LoVo (cell line): ENCODE data around the gene PELI1.
"Not testable (repeated sequence)": the region's sequence is repeated elsewhere in the genome, so short reads cannot be mapped to it uniquely, and the experiment has no call there.

Experiments used
- DNase-seq: peaks from one replicate; pipeline ENCODE4 v3.0.0-alpha.2; 2016; ENCODE audit warnings: low spot score

PELI1 gene

GRCh38 chr2:64122358-64122757 is 21.9 kb downstream of the PELI1 start:
- no peak for DNase-seq

GRCh38 chr2:64120928-64121327 is 23.3 kb downstream of the PELI1 start:
- DNase-seq, result no peak

- DNase-seq, result no peak
Observed at GRCh38 chr2:64120008-64120407, 24.2 kb downstream of the PELI1 start.

GRCh38 chr2:64119369-64119768 is 24.9 kb downstream of the PELI1 start:
- DNase-seq, result no peak

- peak; percentile 55 for DNase-seq
Observed at GRCh38 chr2:64115808-64116598, 28.2 kb downstream of the PELI1 start.

- no peak for DNase-seq
Observed at GRCh38 chr2:64114912-64115277, 29.3 kb downstream of the PELI1 start.

GRCh38 chr2:64114063-64114911 is 29.9 kb downstream of the PELI1 start:
- peak; percentile 78 for DNase-seq

GRCh38 chr2:64112016-64112415 is 32.2 kb downstream of the PELI1 start:
- DNase-seq, result no peak

- no peak for DNase-seq
Observed at GRCh38 chr2:64111426-64111825, 32.8 kb downstream of the PELI1 start.

- no peak for DNase-seq
Observed at GRCh38 chr2:64108666-64109241, 35.5 kb downstream of the PELI1 start.

GRCh38 chr2:64106481-64106880 is 37.7 kb downstream of the PELI1 start:
- DNase-seq, result no peak

GRCh38 chr2:64105670-64106461 is 38.4 kb downstream of the PELI1 start:
- DNase-seq, result peak; percentile 51

- DNase-seq, result peak; percentile 58
Observed at GRCh38 chr2:64104933-64105332, 39.3 kb downstream of the PELI1 start.

GRCh38 chr2:64102736-64103135 is 41.5 kb downstream of the PELI1 start:
- DNase-seq, result not testable (repeated sequence)

- no peak for DNase-seq
Observed at GRCh38 chr2:64101141-64101591, 43.1 kb downstream of the PELI1 start.

- DNase-seq, result not testable (repeated sequence)
Observed at GRCh38 chr2:64100584-64100983, 43.6 kb downstream of the PELI1 start.

- no peak for DNase-seq
Observed at GRCh38 chr2:64094663-64095382, 49.4 kb downstream of the PELI1 start.

GRCh38 chr2:64093341-64093740 is 50.9 kb downstream of the PELI1 start:
- no peak for DNase-seq

GRCh38 chr2:64092502-64092901 is 51.7 kb downstream of the PELI1 start:
- no peak for DNase-seq

- no peak for DNase-seq
Observed at GRCh38 chr2:64090264-64090663, 54.0 kb downstream of the PELI1 start.

- no peak for DNase-seq
Observed at GRCh38 chr2:64086347-64087082, 57.7 kb downstream of the PELI1 start.
